GM18951 (cell line): ENCODE results near the gene EML6.

Experiments
- POLR2A ChIP-seq: IDR thresholded peaks from 4 replicates; pipeline ENCODE4 v1.6.1; 2011; ENCODE audit warnings: mild to moderate bottlenecking; ENCODE audit not compliant: insufficient read length, insufficient read depth; ENCODE audit errors: extremely low read depth
- in situ Hi-C: fragments of 300-500 bp; cut with MboI; formaldehyde crosslinking; loops from one replicate; pipeline ENCODE4 v1.12.0; 2022; ENCODE audit warnings: low sequenced_read_pairs, mixed read lengths, inconsistent platforms; ENCODE audit not compliant: unreplicated experiment

EML6 gene

DNA sequence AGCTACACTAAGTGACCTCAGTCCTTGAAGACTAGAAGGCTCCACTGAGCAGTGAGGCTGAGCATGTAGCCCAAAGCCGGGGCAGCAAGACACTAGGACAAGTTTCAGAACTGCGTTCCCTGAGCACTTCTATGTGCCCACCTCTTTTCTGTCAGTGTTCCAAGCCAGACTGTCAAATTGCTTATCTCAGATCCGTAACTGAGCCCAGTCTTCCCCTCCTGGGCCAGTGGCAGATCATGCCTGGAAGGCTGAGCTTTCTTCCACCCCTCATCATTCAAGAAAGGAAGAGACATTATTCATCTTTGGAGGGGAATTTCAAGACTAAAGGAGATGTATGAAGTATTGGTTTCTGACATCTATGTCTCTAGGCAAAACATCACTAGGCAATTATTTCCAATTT, 49.8 kb downstream of the EML6 start:
- TF ChIP-seq POLR2A: no peak
- in situ Hi-C loops: no loop called here

DNA sequence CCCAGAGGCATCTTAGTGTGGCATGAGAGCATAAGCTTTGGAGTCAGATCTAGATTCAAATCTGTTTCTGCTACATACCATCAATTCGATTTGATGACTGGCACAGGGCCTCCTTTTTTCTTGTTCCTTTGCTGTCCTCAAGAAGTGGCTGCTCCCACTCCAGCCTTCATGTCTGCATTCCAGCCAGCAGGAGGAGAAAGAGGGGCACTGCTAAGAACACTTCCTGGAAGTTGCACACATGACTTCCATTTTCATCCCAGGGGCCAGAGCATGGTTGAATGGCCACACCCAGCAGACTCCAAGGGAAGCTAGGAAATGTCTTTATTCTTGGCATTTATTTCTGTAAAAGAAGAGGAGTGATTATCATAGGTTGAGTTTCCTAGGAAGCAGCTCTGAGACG, 50.4 kb downstream of the EML6 start:
- TF ChIP-seq POLR2A: no peak
- in situ Hi-C loops: no loop called here

DNA sequence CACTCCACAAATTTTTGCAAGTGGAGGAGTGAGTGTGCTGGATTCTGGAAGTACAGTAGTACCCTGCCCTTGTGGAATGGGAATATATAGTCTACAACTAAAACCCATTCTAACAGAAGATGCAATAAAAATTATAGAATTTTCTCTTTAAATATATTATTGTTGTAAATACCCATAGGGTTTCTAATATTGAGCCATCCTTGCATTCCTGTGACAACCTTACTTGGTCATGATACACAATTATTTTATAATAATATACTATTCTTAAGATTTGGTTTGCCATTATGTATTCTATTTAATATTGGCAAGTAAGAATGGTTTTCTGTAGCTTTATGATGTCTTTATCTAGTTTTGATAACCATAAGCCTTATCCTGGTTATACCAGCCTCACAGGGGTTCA, 52.2 kb downstream of the EML6 start:
- in situ Hi-C loops: no loop called here
- TF ChIP-seq POLR2A: no peak

DNA sequence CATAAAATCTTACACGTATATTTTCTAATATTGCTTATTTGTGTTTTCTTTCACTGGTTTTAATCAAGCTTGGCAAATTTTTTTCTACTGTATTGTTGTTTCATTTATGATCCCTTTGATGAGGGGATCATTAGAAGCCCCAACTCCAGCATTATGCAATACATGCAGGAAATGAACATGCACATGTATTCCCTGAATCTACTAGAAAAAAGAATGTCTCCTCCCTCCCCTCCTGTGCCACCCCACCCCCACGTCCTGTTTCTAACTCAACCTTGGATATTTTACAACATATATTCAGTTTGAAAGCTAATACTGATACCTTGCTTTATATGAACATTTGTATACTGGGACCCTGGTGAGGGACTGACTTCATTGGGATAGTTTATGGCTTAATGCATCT, 53.0 kb downstream of the EML6 start:
- no peak for TF ChIP-seq POLR2A
- in situ Hi-C loops: no loop called here

DNA sequence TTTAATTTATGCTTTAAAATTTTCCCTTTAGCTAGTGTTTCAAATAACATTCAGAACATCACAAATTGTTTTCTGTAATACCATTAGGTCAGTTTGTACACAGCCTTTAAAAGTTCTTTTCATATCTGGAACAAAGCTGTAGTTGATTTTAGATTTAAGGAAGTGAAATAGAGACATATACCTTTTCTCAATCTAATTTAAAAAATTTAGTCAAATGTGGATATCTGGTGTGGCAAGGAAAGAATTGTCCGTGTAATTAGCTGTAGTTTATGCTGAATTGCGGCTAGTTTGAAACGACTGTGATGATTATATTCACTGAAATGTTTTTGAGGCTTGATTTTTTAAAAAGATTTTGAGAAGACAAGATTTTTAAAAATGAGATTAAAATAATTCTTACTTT, 59.9 kb downstream of the EML6 start:
- in situ Hi-C loops: no loop called here
- TF ChIP-seq POLR2A: no peak

DNA sequence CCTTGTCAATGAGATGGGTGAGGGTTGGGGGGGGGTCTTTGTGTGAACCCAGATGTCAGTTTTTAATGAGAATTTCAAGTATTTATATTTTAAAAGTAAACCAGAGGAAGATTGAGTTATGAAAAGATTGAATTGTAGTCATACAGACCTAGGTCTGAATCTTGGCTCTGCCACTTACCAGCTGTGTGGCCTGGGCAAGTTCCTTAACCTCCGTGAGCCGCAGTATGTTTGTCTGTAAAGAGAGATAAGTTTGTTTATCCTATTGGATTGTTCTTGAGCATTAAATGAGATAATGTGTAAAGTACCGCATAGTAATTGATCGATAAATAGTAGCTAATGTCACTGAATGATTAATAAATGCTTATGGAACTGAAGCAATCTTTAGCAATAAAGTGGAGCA, 63.8 kb downstream of the EML6 start:
- in situ Hi-C loops: no loop called here
- no peak for TF ChIP-seq POLR2A

DNA sequence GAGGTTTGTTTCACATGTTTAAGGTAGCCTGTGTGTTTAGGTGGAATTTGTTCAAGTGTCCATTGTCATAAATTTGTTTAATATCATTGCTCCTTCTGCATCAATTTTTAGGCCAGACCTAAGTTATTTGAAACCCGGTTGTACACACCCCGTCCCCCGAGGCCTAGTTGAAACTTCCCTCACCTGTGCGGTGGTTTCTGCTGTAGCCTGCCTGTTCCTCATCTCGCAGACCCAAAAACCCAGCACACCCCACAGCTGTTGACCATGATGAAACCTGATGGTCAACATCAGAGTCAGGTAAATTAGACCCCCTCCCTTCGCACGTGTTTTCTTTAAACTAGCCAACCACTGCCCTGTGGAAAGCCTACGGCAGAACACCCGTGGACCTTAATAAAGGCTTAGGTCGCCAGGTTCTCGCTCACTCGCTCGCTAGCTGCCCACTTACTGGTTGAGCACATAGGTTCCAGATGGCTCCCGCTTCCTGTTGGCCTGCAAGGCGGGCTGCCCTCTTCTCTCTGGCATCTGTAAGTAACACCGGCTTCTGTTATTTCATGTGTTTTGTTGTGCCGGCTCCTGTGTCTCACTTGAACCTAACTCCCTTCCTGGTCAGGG, 64.4 kb downstream of the EML6 start:
- no peak for TF ChIP-seq POLR2A
- in situ Hi-C loops: no loop called here

DNA sequence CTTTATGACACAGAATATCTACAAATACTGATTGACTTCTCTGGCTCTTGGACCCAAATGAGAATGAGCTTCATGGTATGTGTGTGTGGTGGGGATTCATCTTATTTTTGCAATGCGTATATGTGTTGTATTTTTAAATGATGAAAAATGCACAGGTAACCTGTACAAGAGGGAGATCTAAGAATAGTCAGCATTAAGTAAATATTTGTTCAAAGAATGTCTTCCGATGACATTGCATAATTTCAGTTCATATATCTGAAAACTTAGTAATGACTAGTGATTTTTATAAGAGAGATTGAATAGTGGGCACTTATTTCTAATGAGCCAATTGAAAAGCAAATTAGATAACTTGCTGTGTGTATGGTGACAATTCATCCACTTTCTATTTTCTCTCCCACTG, 66.4 kb downstream of the EML6 start:
- in situ Hi-C loops: no loop called here

DNA sequence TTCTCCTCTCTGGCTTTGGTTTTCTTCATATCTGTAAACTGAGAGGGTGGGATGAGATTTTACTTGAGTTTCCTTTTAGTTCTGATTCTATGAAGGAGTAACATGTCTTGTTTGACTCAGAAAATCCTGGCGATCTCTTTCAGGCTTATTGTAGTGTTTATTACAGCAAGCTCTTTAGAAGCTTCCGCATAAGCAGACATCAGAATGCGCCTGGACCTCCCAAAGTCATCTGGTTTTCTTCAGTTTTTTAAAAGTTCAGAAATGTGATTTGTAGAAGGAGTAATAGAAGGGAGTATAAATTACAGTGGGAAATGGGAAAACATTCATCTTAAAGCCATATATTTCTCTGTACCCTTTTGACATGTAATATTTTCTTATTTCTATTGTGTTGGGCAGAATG, 68.4 kb downstream of the EML6 start:
- no peak for TF ChIP-seq POLR2A
- in situ Hi-C loops: no loop called here

More for the DNA sequence above, 66.4 kb downstream of the EML6 start:
- TF ChIP-seq POLR2A: no peak

DNA sequence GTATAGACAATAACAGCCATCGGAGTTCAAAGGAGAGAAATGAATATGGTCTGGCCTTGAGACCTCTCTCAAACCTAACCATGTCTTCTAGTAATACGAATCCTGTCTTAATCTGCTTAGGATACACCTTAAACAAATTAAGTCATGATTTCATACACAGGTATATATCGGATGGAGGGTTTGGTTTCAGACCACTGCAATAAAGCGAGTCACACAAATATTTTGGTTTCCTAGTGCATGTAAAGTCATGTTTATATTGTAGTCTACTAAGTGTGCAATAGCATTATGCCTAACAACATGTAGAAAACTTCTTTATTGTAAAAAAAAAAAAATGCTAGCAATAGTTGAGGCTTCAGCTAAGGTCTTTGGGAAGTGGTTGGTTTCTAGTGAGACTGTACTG, 73.8 kb downstream of the EML6 start:
- in situ Hi-C loops: no loop called here
- TF ChIP-seq POLR2A: no peak

DNA sequence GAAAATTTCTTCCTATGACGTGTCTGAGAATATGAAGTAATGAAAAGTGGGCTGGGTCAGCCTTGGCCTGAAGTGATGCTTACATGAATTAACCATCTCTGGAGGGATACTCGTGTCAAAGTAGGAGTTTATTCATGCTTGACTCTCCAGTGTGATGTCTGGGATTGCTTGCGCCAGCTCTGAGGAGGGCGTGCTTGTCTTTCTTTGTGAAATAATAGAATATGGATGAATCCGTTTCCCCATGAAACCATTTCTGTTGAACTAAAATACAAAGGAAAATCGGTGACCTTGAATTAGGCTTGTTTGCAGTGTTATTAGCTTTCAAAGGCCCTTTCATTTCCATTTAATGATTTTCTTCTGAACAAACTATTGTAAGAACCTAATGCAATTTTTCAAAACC, 77.9 kb downstream of the EML6 start:
- in situ Hi-C loops: no loop called here
- TF ChIP-seq POLR2A: no peak

DNA sequence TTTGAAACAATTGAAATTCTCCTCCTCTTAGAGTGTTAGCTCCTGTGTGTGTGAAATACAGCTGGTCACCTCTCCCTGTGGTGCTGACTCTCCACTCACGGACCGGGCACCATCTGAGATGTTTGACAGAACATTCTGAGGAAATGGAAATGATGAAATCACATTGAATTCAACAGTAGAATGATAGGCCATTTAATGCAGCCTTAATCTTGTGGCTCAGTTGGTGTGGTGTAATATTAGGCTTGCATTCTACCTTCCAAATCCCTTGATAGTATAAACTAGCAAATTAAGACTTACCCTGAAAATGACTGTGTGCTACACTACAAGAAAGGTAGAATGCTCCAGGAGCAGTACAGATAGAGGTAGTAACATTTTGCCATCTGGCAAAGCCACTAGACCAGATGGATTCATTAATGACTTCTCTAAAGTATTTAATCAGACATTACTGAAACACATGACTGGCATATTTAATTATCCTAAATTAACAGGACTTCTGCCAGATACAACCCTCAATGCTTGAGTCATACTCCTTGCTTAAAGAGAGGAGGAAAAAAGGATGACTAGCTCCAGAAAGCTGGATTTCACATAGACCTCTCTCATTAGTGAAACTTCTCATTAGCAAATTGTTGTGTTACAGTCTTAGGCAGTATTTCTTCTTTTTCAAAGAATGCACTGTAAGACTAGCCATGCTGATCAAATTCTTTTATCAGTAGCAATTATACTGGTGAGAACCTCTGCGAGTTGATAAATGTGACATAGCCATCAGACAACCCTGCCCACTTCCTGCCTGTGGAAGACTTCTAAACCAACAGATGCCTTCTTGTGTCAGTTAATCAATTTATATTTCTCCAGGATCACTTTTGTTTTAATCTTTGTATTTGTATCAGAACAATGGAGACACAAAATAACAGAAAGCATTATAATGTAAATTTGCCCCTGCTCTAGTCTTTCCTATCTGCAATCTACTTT, 80.6 kb downstream of the EML6 start:
- no peak for TF ChIP-seq POLR2A
- in situ Hi-C loops: no loop called here

DNA sequence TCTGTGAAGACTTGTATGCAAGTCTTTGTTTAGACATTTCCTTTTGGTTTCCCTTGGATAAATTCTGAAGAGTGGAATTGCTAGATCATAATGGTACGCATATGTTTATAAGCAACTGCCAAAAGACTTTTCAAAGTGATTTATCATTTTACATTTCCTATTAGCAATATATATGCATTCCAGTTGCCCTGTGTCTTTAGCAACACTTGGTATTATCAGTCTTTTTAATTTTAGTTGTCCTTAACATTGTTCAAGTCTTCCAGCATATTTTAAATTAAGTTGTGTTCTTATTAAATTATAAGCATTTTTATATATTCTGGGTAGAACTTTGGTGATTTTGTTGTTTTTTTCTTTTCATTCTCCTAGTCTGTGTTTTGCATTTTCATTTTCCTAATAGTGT, 81.8 kb downstream of the EML6 start:
- in situ Hi-C loops: no loop called here
- TF ChIP-seq POLR2A: no peak

DNA sequence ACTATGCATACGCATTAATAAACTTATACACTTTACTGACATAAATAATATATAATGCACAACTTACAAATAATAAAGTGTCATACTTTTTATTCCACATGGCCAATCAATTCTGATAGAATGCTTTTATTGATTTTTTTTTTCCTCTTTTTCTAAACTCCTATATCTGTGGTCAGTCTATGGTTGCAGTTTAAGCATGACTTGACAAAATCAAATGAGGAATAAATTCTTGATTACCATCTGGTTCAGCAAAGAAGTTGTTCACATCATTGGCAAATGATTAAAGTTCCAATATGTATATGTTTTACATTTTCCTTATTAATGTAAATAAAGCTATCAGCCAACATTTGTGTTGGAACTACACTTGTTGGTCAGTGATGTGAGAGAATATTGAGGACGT, 83.5 kb downstream of the EML6 start:
- in situ Hi-C loops: no loop called here
- no peak for TF ChIP-seq POLR2A
